NCI-H1417 (cell line): Measurements from ENCODE around the gene CACNA1G.

Experiments
- DNase-seq, 3 experiments: peaks; one replicate each; lab custom pipeline; 2025; lab: John Stamatoyannopoulos, UW

Gene CACNA1G

GRCh38 chr17:50672831-50673551 lies 112.5 kb downstream of the CACNA1G start:
- no peak for DNase-seq

- no peak for DNase-seq
These were observed 114.7 kb downstream of the CACNA1G start for GRCh38 chr17:50675190-50675589.

- DNase-seq = no peak
These were observed 115.1 kb downstream of the CACNA1G start for GRCh38 chr17:50675627-50676026.

- DNase-seq = no peak
These were observed 115.8 kb downstream of the CACNA1G start for GRCh38 chr17:50676065-50676975.
